Measurements from ENCODE around the gene OBSCN. TPM values are rescaled to one million over a fixed set of nuclear protein-coding genes. Genes with fewer than 3 reads are reported as not detected.

The OBSCN gene
- total and polyA plus RNA-seq, 2 of the 4 experiments (the other 2 are of a cell fraction), result 4.1 to 9.5 TPM

- ChIA-PET POLR2A (ENCODE audit: unreplicated experiment) (no interaction called here), CTCF (no interaction called here)
- H2BK20ac ChIP-seq (ENCODE audit: low read depth, low read length), result no peak overlapping the region
- H3K9ac ChIP-seq (ENCODE audit: low read depth, low read length), result no peak overlapping the region
- no peak for ATAC-seq (ENCODE audit: low read depth)
- DNase-seq, result no peak
- dilution Hi-C loops (cut with HindIII; ENCODE audit: low sequenced_read_pairs, unreplicated experiment), result no loop called here
- H2BK15ac ChIP-seq (ENCODE audit: low read depth, low read length), result no peak overlapping the region
- no peaks in the 10 kb centered on the region for H3K9me3 ChIP-seq (ENCODE audit: control insufficient read depth, insufficient read depth, low read length)
- no peak overlapping the region for H3K4ac ChIP-seq (ENCODE audit: low read depth, low read length)
- no peak overlapping the region for H3K23ac ChIP-seq (ENCODE audit: low read depth, low read length)
- H3K79me1 ChIP-seq (ENCODE audit: low read depth in 1 of 2, low read length in 2 of 2), result peaks cover 5 to 30% of the 10 kb centered on the region in 2 experiments
- no peak overlapping the region for H3K4me3 ChIP-seq (ENCODE audit: insufficient read depth, low read depth, low read length)
- BruUV-seq (replicated peaks), result no TSS peak
- no peak overlapping the region for H4K8ac ChIP-seq (ENCODE audit: low read depth in 2 of 2, low read length in 2 of 2)
- H2BK5ac ChIP-seq (ENCODE audit: low read depth, low read length, poor library complexity, severe bottlenecking), result no peak overlapping the region
- H3K14ac ChIP-seq (replicated peaks; ENCODE audit: low read depth, low read length), result no peak overlapping the region
- peaks cover 12% of the 10 kb centered on the region for H3K4me1 ChIP-seq (ENCODE audit: control insufficient read depth, insufficient read depth, low read length)
- no peaks in the 10 kb centered on the region for H4K20me1 ChIP-seq (ENCODE audit: insufficient read depth, low read length)
- H2AFZ ChIP-seq (replicated peaks; ENCODE audit: low read length, poor library complexity), result no peak overlapping the region
- in situ Hi-C loops (cut with MboI; ENCODE audit: low sequenced_read_pairs), result no loop called here
- no peak overlapping the region for H3K4me2 ChIP-seq (ENCODE audit: low read depth, low read length)
- H3K9me1 ChIP-seq (ENCODE audit: insufficient read depth, low read length), result peaks cover 4% of the 10 kb centered on the region; the same call in 1 of the 2 replicates
- H3K56ac ChIP-seq (ENCODE audit: extremely low read depth, insufficient read depth, low read length), result no peak overlapping the region
- intact Hi-C loops (cut with micrococcal nuclease), result loop anchor here (10.0 kb wide), 1 partner anchor 137 kb away; no protein-coding TSS in a partner anchor
- no peak overlapping the region for H3K27ac ChIP-seq (ENCODE audit: insufficient read depth, low read length)
- no peak overlapping the region for H4K5ac ChIP-seq (ENCODE audit: low read depth, low read length)
- H3K36me3 ChIP-seq (ENCODE audit: control insufficient read depth, insufficient read depth, low read length), result peaks cover 24% of the 10 kb centered on the region
- no peak overlapping the region for H2BK120ac ChIP-seq (ENCODE audit: low read depth, low read length)
- 98% methylated on average over 15 of the region's 19 CpGs; no CpG with 5 or more reads in 1 of the 2 experiments for WGBS, 2 experiments (ENCODE audit: extremely low coverage in 2 of 2, insufficient read length in 1 of 2)
- H3K18ac ChIP-seq (ENCODE audit: low read depth, low read length), result no peak overlapping the region
- H2AK5ac ChIP-seq (ENCODE audit: low read depth, low read length), result no peak overlapping the region
- H4K91ac ChIP-seq (ENCODE audit: insufficient read depth, low read depth, low read length), result no peak overlapping the region
- TF ChIP-seq RAD21 (IDR thresholded peaks at IDR 0.05; ENCODE audit: low read length), result no peak
- no peak for TF ChIP-seq USF2 (IDR thresholded peaks at IDR 0.05; ENCODE audit: low read depth, low read length)
- no peak for TF ChIP-seq CHD1 (IDR thresholded peaks at IDR 0.05; ENCODE audit: low read depth, low read length)
- no peak for TF ChIP-seq ELK1 (IDR thresholded peaks at IDR 0.05; ENCODE audit: borderline replicate concordance, low read depth, low read length)
- no peak for TF ChIP-seq RFX5 (IDR thresholded peaks at IDR 0.05; ENCODE audit: low read depth, low read length)
- no peak for TF ChIP-seq MXI1 (IDR thresholded peaks at IDR 0.05; ENCODE audit: borderline replicate concordance, low read depth, low read length)
- no peak for TF ChIP-seq CEBPB (IDR thresholded peaks at IDR 0.05; ENCODE audit: low read depth, low read length)
- TF ChIP-seq MAFK (IDR thresholded peaks at IDR 0.05; ENCODE audit: low read depth, low read length), result no peak
- no peak overlapping the region for H2AK9ac ChIP-seq (replicated peaks; ENCODE audit: low read depth, low read length, poor library complexity)
- H3K27me3 ChIP-seq (ENCODE audit: control insufficient read depth, insufficient read depth, low read length), result no peaks in the 10 kb centered on the region
Measured at GRCh38 chr1:228271701-228272251, 63.9 kb downstream of the OBSCN start.
